Erythroblast (primary cell): ENCODE results near the gene ADIPOR2.

ENCODE experiments used
- GATA1 ChIP-seq: IDR thresholded peaks from 2 replicates; pipeline ENCODE4 v1.6.1; 2011; ENCODE audit warnings: low read depth, mild to moderate bottlenecking, control low read depth, low read length, moderate library complexity
- POLR2A ChIP-seq: IDR thresholded peaks from 2 replicates; pipeline ENCODE4 v1.6.1; 2011; ENCODE audit warnings: mild to moderate bottlenecking, low read length

- TF ChIP-seq POLR2A (no peak), GATA1 (no peak)
These were observed 75.2 kb downstream of the ADIPOR2 start for GRCh38 chr12:1766110-1766509.
